ENCODE results near the gene LGALS3BP.

The LGALS3BP gene

DNA sequence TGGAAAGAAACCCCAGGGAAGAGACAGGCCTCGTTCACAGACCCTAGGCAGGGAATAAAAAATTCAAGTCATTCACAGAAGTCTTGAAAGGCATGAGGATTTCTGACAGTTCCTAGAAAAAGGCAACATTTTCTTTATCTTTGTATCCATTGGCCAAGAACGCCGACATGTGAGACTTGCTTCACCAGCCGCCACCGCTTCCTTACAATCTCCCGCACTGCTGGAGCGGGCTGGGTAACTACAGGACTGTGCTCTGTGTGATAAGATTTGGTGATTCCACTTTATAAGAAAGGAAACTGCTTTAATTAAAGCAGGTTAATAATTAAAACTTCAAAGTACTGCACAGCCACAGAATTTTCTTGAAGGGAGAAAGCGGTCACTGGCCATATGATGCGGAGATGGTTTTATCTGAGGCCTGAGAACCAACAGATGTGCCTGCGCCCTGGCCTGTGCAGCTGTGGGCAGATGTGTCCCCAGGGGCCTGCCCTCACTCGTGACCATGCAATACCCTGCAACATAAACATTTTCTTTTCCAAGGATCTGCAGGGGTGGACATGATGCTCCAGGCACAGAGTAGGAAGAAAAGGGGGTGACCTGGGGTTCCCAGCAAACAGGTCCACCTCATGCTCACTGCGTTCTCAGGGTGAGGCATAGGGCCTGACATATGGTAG is 13.0 kb upstream of the LGALS3BP start:
- no peak overlapping the region for H3K4me3 ChIP-seq (ENCODE audit: low read depth, low read length)
- TF ChIP-seq, protein P1, sequence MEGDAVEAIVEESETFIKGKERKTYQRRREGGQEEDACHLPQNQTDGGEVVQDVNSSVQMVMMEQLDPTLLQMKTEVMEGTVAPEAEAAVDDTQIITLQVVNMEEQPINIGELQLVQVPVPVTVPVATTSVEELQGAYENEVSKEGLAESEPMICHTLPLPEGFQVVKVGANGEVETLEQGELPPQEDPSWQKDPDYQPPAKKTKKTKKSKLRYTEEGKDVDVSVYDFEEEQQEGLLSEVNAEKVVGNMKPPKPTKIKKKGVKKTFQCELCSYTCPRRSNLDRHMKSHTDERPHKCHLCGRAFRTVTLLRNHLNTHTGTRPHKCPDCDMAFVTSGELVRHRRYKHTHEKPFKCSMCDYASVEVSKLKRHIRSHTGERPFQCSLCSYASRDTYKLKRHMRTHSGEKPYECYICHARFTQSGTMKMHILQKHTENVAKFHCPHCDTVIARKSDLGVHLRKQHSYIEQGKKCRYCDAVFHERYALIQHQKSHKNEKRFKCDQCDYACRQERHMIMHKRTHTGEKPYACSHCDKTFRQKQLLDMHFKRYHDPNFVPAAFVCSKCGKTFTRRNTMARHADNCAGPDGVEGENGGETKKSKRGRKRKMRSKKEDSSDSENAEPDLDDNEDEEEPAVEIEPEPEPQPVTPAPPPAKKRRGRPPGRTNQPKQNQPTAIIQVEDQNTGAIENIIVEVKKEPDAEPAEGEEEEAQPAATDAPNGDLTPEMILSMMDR (IDR thresholded peaks at IDR 0.05; ENCODE audit: insufficient read depth, low read depth, low read length, missing control alignments), result no peak
- DNase-seq (ENCODE audit: low read depth), result no peak

DNA sequence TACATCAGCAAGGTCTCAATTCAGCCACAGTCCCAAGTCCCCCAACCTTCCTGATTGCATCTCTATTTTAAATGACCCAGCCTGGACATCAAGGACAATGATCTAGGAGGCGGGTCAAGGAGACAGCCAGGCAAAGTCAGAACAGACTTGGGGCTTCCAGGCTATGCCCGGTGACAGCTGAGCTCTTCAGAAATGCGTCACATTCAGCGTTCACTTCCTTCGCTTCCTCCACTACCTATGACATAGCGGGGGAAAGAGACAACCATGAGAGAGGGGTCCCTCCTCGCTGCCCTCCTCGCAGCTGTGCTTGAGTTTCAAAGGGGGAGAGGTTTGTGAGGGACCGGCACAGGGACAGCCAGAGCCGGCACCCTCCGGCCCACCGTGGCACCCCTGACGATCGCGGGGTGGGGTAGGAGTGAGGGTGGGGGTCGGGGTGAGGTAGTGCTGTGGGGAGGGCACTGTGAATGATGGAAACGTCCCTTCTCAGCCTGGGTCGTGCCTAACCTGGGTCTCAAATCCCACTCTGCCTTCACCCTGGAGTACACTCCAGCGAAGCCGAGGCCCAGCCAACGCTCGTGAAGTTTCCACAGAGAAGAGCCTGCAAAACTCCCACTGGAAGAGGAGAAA is 12.3 kb upstream of the LGALS3BP start:
- no peak for DNase-seq (ENCODE audit: low read depth)
- TF ChIP-seq, protein P1 (IDR thresholded peaks at IDR 0.05; ENCODE audit: insufficient read depth, low read depth, low read length, missing control alignments), result no peak
- no peak overlapping the region for H3K4me3 ChIP-seq (ENCODE audit: low read depth, low read length)

DNA sequence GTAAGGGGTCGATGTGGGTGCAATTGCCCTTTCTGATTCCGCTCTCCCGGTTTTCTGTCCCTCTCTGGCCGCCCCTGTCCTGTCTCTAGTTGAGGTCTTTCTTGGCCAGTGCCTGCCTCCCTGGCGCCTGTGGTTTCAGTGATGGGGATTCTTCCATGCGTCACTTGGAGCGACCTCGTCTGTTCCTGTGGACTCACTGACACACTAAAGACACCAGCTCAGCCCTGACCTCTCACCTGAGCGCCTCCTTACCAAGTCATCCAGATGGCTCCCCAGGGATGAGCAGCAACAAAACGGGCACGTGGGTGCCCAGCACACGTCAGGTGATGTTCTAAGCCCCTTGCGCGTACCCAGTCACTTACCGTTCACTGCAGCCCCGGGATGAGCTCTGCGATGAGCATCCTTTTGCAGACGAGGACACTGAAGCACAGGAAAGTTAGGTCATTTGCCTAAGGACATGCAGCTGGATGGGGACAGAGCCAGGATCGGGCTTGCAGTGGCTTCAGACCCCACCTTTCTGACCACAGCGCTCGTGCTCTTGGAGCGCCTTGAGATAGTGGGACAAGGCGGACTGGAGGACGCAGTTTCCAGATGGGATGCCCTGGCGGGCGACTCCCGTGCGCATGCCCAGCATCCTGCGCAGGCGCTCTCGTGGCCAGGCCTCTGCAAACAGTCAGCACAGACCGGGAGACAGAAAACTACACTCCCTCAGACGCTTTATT is 11.5 kb upstream of the LGALS3BP start:
- no peak overlapping the region for H3K4me3 ChIP-seq (ENCODE audit: low read depth, low read length)
- TF ChIP-seq, protein P1 (IDR thresholded peaks at IDR 0.05; ENCODE audit: insufficient read depth, low read depth, low read length, missing control alignments), result no peak
- DNase-seq (ENCODE audit: low read depth), result no peak

DNA sequence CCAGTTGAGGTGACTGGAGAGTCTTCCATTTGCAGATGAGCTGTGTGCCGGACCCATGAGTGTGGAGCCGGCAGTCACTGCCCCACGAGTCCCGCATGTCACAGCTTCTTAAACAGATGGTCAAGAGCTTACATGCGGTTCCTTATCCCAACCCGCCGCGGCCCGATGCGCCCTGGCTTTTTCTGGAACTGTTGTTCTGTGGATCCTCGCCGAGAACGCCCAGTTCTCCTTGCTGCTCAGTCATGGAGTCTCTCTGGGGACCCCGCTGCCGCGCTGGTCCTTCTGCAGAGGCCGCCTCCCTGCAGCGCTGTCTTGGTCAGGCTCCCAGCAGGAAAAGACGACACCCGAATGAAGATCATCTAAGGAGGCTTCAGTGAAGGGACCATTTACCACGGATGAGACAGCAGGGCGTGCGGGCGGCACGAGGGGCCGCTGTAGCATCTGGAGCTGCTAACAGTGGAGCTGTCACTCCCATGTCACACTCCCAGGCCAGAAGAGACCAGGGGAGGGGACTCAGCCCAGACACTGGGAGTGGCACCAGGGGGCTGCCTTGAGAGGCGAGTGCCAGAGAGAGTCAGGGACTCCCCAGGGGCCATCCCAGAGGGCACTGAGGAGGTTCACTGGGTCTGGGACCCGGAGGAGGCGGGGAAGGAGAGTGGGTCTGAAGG is 10.8 kb upstream of the LGALS3BP start:
- DNase-seq (ENCODE audit: low read depth), result no peak
- TF ChIP-seq, protein P1 (IDR thresholded peaks at IDR 0.05; ENCODE audit: insufficient read depth, low read depth, low read length, missing control alignments), result no peak
- no peak overlapping the region for H3K4me3 ChIP-seq (ENCODE audit: low read depth, low read length)

DNA sequence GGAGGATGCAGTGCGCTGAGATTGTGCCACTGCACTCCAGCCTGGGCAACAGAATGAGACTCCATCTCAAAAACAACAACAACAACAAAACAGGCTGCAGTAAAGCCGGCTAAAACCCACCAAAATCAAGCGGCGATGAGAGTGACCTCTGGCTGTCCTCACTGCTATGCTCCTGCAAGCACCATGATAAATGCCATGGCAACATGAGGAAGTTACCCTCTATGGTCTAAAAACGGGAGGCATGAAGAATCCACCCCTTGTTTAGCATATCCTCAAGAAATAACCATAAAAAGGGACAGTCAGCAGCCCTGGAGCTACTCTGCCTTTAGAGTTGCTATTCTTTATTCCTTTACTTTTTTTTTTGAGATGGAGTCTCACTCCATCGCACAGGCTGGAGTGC is 8.4 kb upstream of the LGALS3BP start:
- no peak overlapping the region for H3K4me3 ChIP-seq (ENCODE audit: low read depth, low read length)
- no peak for DNase-seq (ENCODE audit: low read depth)
- TF ChIP-seq, protein P1 (IDR thresholded peaks at IDR 0.05; ENCODE audit: insufficient read depth, low read depth, low read length, missing control alignments), result no peak

DNA sequence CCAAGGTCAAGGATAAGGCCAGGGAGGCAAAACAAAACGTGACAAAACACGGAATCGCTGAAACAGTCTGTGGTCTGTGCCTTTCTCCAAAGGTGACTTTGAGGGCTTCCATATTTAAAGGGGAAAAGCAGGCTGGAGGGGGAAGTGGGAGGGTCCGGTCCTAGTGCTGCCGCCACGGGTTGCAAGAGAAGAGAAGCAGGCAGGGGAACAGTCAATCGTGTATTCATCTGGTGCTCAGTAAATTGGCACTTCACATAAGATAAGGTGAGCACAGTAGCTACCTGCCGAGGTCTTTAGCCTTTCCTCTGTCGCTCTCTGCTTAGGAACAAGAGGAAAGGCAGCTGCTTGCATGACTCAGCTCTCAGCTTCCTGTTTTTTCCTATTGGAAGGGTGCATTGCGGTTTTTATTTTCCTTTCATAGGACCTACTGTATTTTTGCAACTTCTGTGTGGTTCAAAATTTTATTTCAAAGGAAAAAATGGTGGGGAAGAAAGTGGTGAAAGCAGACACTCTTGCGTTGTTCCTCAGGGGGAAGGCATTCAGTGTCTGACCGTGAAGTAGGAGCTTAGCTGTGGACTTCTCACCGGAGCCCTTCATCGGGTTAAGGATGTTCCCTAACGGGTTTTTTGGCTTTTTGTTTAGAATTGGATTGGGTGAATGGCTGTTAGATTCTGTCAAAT is 7.1 kb upstream of the LGALS3BP start:
- TF ChIP-seq, protein P1 (IDR thresholded peaks at IDR 0.05; ENCODE audit: insufficient read depth, low read depth, low read length, missing control alignments), result no peak
- DNase-seq (ENCODE audit: low read depth), result no peak
- H3K4me3 ChIP-seq (ENCODE audit: low read depth, low read length), result no peak overlapping the region

All from GM12865 (cell line).